Lower leg skin (tissue), 3 donors: ENCODE data around the gene SIGLEC10.

ENCODE experiments used
- CTCF ChIP-seq, 3 donors: fragments of 450-650 bp; IDR thresholded peaks; one replicate each; pipeline ENCODE4 v1.5.1; 2016; ENCODE audit warnings: antibody characterized with exemption in 3 of 3, mild to moderate bottlenecking in 3 of 3, moderate library complexity in 2 of 3
- POLR2A ChIP-seq, 2 donors: fragments of 450-650 bp; IDR thresholded peaks; one replicate each; pipeline ENCODE4 v1.6.1; 2016 to 2017; ENCODE audit warnings: antibody characterized with exemption in 2 of 2, mild to moderate bottlenecking in 1 of 2, moderate library complexity in 1 of 2

GRCh38 chr19:51382004-51382403, 35.4 kb downstream of the SIGLEC10 start:
- no peak for TF ChIP-seq POLR2A (IDR thresholded peaks at IDR 0.05)
- TF ChIP-seq CTCF (IDR thresholded peaks at IDR 0.05), result no peak
